Activated naive CD8-positive, alpha-beta T cell treated with anti-CD3 and anti-CD28 coated beads, Interleukin-2, amount 50 U/mL, for 24 hours (primary cell): Measurements from ENCODE around the gene ABCA7.

Experiments
- ATAC-seq: fragments of 150-1000 bp; cut with Tn5 transposase; one replicate; pipeline ENCODE4 v1.10.0; 2021
- DNase-seq: peaks from one replicate; pipeline ENCODE4 v3.0.0; 2021
- H3K27ac Mint-ChIP-seq: one replicate; pipeline ENCODE4 v1.8.0; 2021; ENCODE audit warnings: mild to moderate bottlenecking, mixed read lengths
- H3K27me3 Mint-ChIP-seq: one replicate; pipeline ENCODE4 v1.8.0; 2021; ENCODE audit warnings: mixed read lengths
- H3K36me3 Mint-ChIP-seq: one replicate; pipeline ENCODE4 v1.8.0; 2021; ENCODE audit warnings: low read depth, mixed read lengths
- H3K4me1 Mint-ChIP-seq: one replicate; pipeline ENCODE4 v1.8.0; 2021; ENCODE audit warnings: mixed read lengths
- H3K4me3 Mint-ChIP-seq: one replicate; pipeline ENCODE4 v1.8.0; 2021; ENCODE audit warnings: mild to moderate bottlenecking, moderate library complexity, mixed read lengths
- H3K9me3 Mint-ChIP-seq: one replicate; pipeline ENCODE4 v1.8.0; 2021; ENCODE audit warnings: mixed read lengths

The ABCA7 gene

GRCh38 chr19:1049800-1050199, 9.9 kb downstream of the ABCA7 start:
- ATAC-seq (no peak), DNase-seq (no peak)
- Mint-ChIP-seq H3K27ac (no peak overlapping the region), H3K4me1 (peaks cover 2% of the 10 kb centered on the region), H3K4me3 (no peak overlapping the region), H3K27me3 (no peaks in the 10 kb centered on the region), H3K9me3 (no peaks in the 10 kb centered on the region), H3K36me3 (no peaks in the 10 kb centered on the region)

- peaks cover 2% of the 10 kb centered on the region for H3K4me1 Mint-ChIP-seq
- no peaks in the 10 kb centered on the region for H3K27me3 Mint-ChIP-seq
- no peak overlapping the region for H3K27ac Mint-ChIP-seq
- H3K36me3 Mint-ChIP-seq, result peaks cover 3% of the 10 kb centered on the region
- no peak for DNase-seq
- H3K9me3 Mint-ChIP-seq, result no peaks in the 10 kb centered on the region
- ATAC-seq, result no peak
- H3K4me3 Mint-ChIP-seq, result no peak overlapping the region
These were observed 11.3 kb downstream of the ABCA7 start for GRCh38 chr19:1050989-1051788.

- no peak overlapping the region for H3K4me3 Mint-ChIP-seq
- H3K4me1 Mint-ChIP-seq, result peaks cover 2% of the 10 kb centered on the region
- no peaks in the 10 kb centered on the region for H3K9me3 Mint-ChIP-seq
- DNase-seq (no peak), ATAC-seq (no peak)
- no peak overlapping the region for H3K27ac Mint-ChIP-seq
- H3K36me3 Mint-ChIP-seq, result peaks cover 9% of the 10 kb centered on the region
- no peaks in the 10 kb centered on the region for H3K27me3 Mint-ChIP-seq
These were observed 11.9 kb downstream of the ABCA7 start for GRCh38 chr19:1051791-1052190.

- H3K9me3 Mint-ChIP-seq, result peaks cover 3% of the 10 kb centered on the region
- no peak for ATAC-seq
- H3K4me1 Mint-ChIP-seq, result peaks cover 6% of the 10 kb centered on the region
- H3K27me3 Mint-ChIP-seq, result no peaks in the 10 kb centered on the region
- no peak for DNase-seq
- H3K27ac Mint-ChIP-seq, result no peak overlapping the region
- H3K36me3 Mint-ChIP-seq, result peaks cover 14% of the 10 kb centered on the region
- H3K4me3 Mint-ChIP-seq, result no peak overlapping the region
These were observed 12.6 kb downstream of the ABCA7 start for GRCh38 chr19:1052349-1052975.

GRCh38 chr19:1053176-1054101, 13.5 kb downstream of the ABCA7 start:
- no peak overlapping the region for H3K4me3 Mint-ChIP-seq
- H3K9me3 Mint-ChIP-seq, result peaks cover 4% of the 10 kb centered on the region
- DNase-seq (no peak), ATAC-seq (no peak)
- H3K27ac Mint-ChIP-seq, result no peak overlapping the region
- H3K27me3 Mint-ChIP-seq, result no peaks in the 10 kb centered on the region
- peaks cover 14% of the 10 kb centered on the region for H3K4me1 Mint-ChIP-seq
- peaks cover 15% of the 10 kb centered on the region for H3K36me3 Mint-ChIP-seq

- Mint-ChIP-seq H3K36me3 (peaks cover 15% of the 10 kb centered on the region), H3K4me1 (peaks cover 14% of the 10 kb centered on the region), H3K27me3 (no peaks in the 10 kb centered on the region), H3K4me3 (no peak overlapping the region), H3K9me3 (peaks cover 4% of the 10 kb centered on the region), H3K27ac (no peak overlapping the region)
- ATAC-seq (no peak), DNase-seq (no peak)
These were observed 14.5 kb downstream of the ABCA7 start for GRCh38 chr19:1054102-1055027.

GRCh38 chr19:1055028-1055425, 15.1 kb downstream of the ABCA7 start:
- Mint-ChIP-seq H3K27me3 (no peaks in the 10 kb centered on the region), H3K27ac (no peak overlapping the region), H3K9me3 (peaks cover 4% of the 10 kb centered on the region), H3K4me3 (no peak overlapping the region), H3K4me1 (peaks cover 14% of the 10 kb centered on the region), H3K36me3 (peaks cover 15% of the 10 kb centered on the region)
- ATAC-seq (no peak), DNase-seq (no peak)

- Mint-ChIP-seq H3K36me3 (peaks cover 15% of the 10 kb centered on the region), H3K4me1 (peaks cover 14% of the 10 kb centered on the region), H3K27me3 (no peaks in the 10 kb centered on the region), H3K9me3 (peaks cover 4% of the 10 kb centered on the region), H3K27ac (no peak overlapping the region), H3K4me3 (no peak overlapping the region)
- DNase-seq (no peak), ATAC-seq (no peak)
These were observed 16.1 kb downstream of the ABCA7 start for GRCh38 chr19:1055886-1056620.

- Mint-ChIP-seq H3K27ac (no peak overlapping the region), H3K4me3 (no peak overlapping the region), H3K36me3 (peaks cover 15% of the 10 kb centered on the region), H3K4me1 (peaks cover 11% of the 10 kb centered on the region), H3K27me3 (no peaks in the 10 kb centered on the region), H3K9me3 (peaks cover 4% of the 10 kb centered on the region)
- ATAC-seq, result peak; percentile 62
- DNase-seq, result no peak
These were observed 17.4 kb downstream of the ABCA7 start for GRCh38 chr19:1057176-1057855.

- peaks cover 15% of the 10 kb centered on the region for H3K36me3 Mint-ChIP-seq
These were observed 18.2 kb downstream of the ABCA7 start for GRCh38 chr19:1058112-1058511.

GRCh38 chr19:1060689-1061088, 20.8 kb downstream of the ABCA7 start:
- Mint-ChIP-seq H3K9me3 (peaks cover 4% of the 10 kb centered on the region), H3K36me3 (peaks cover 15% of the 10 kb centered on the region), H3K4me1 (peaks cover 20% of the 10 kb centered on the region), H3K27me3 (no peaks in the 10 kb centered on the region), H3K27ac (no peak overlapping the region), H3K4me3 (no peak overlapping the region)
- DNase-seq (no peak), ATAC-seq (no peak)

More at GRCh38 chr19:1058112-1058511, 18.2 kb downstream of the ABCA7 start:
- no peaks in the 10 kb centered on the region for H3K27me3 Mint-ChIP-seq
- H3K4me1 Mint-ChIP-seq, result peaks cover 11% of the 10 kb centered on the region
- H3K4me3 Mint-ChIP-seq, result no peak overlapping the region
- peaks cover 4% of the 10 kb centered on the region for H3K9me3 Mint-ChIP-seq
- no peak for ATAC-seq
- DNase-seq, result no peak
- no peak overlapping the region for H3K27ac Mint-ChIP-seq

GRCh38 chr19:1061987-1062386, 22.1 kb downstream of the ABCA7 start:
- no peaks in the 10 kb centered on the region for H3K27me3 Mint-ChIP-seq
- H3K4me3 Mint-ChIP-seq, result no peak overlapping the region
- peaks cover 4% of the 10 kb centered on the region for H3K9me3 Mint-ChIP-seq
- ATAC-seq, result no peak
- DNase-seq, result no peak
- H3K4me1 Mint-ChIP-seq, result peaks cover 27% of the 10 kb centered on the region
- peaks cover 5% of the 10 kb centered on the region for H3K36me3 Mint-ChIP-seq
- H3K27ac Mint-ChIP-seq, result no peak overlapping the region
